GM13976 (cell line): ENCODE data around the gene RHOD.
A peak's percentile ranks its signal among the peaks of the same experiment; 100 is the strongest.

ENCODE experiments used
- DNase-seq: peaks from one replicate; pipeline ENCODE4 v3.0.0; 2012; ENCODE audit warnings: low spot score
- CTCF ChIP-seq: IDR thresholded peaks from 2 replicates; pipeline ENCODE4 v1.5.1; 2012; ENCODE audit warnings: borderline replicate concordance, mild to moderate bottlenecking; ENCODE audit not compliant: insufficient read depth; ENCODE audit errors: extremely low read depth, missing control alignments, control extremely low read depth
- in situ Hi-C: fragments of 300-500 bp; cut with MboI; formaldehyde crosslinking; loops from one replicate; pipeline ENCODE4 v1.12.0; 2022; ENCODE audit warnings: low sequenced_read_pairs, mixed read lengths, inconsistent platforms; ENCODE audit not compliant: unreplicated experiment

RHOD gene

GRCh38 chr11:67056267-67057204, at the start of gene RHOD:
TSS of gene RHOD (plus strand) at chr11:67056847. CDS start at chr11:67056903, 56 bp downstream.
- TF ChIP-seq CTCF = no peak
- in situ Hi-C loops = no loop called here
- peak; percentile 74 for DNase-seq

GRCh38 chr11:67007126-67007525, 49.5 kb upstream of the RHOD start:
- in situ Hi-C loops = no loop called here
- DNase-seq = no peak
- no peak for TF ChIP-seq CTCF

- DNase-seq = no peak
- in situ Hi-C loops = no loop called here
Observed at GRCh38 chr11:67010296-67010905, 46.2 kb upstream of the RHOD start.

GRCh38 chr11:67013511-67014045, 43.1 kb upstream of the RHOD start:
- in situ Hi-C loops = no loop called here
- TF ChIP-seq CTCF = no peak
- no peak for DNase-seq

More at GRCh38 chr11:67010296-67010905, 46.2 kb upstream of the RHOD start:
- TF ChIP-seq CTCF = no peak

GRCh38 chr11:67014343-67014742, 42.3 kb upstream of the RHOD start:
- TF ChIP-seq CTCF = no peak
- DNase-seq = no peak
- in situ Hi-C loops = no loop called here

GRCh38 chr11:67015048-67015447, 41.6 kb upstream of the RHOD start:
- TF ChIP-seq CTCF = no peak
- in situ Hi-C loops = no loop called here
- no peak for DNase-seq
